Activated CD8-positive, alpha-beta memory T cell treated with anti-CD3 and anti-CD28 coated beads for 36 hours (primary cell): ENCODE measurements around the gene KCNJ10. TPM values are rescaled to one million over a fixed set of nuclear protein-coding genes. Genes with fewer than 3 reads are reported as not detected.

ENCODE experiments used
- total RNA-seq, 2 experiments: library from RNA; stranded (reverse); gene quantifications; one replicate each; pipeline ENCODE4 v1.2.3, GENCODE V29; 2021

The KCNJ10 gene
- total RNA-seq, 2 experiments from 2014 or later: not detected

Other genes with a start within 250 kb of the KCNJ10 start
- 1 to 10 TPM; 2.8 to 3.6 TPM for gene SLAMF8, start 243.3 kb downstream of the KCNJ10 start, total RNA-seq
- not detected for gene VSIG8, start 207.5 kb downstream of the KCNJ10 start, total RNA-seq
- 1 to 10 TPM; 1.2 to 1.4 TPM for gene CFAP45, start 170.0 kb downstream of the KCNJ10 start, total RNA-seq
- gene TAGLN2, start 144.7 kb downstream of the KCNJ10 start, total RNA-seq: 100 to 1,000 TPM; 532 to 538 TPM
- under 1 TPM in 1 of 2 experiments, not detected in 1; 0.06 TPM for gene IGSF9, start 124.5 kb downstream of the KCNJ10 start, total RNA-seq
- not detected for gene SLAMF9, start 115.9 kb downstream of the KCNJ10 start, total RNA-seq
- gene PIGM, start 38.2 kb downstream of the KCNJ10 start, total RNA-seq: 1 to 10 TPM; 6.2 to 6.5 TPM
- not detected for gene KCNJ9, start 11.4 kb upstream of the KCNJ10 start, total RNA-seq
- 10 to 100 TPM; 43.8 to 45.7 TPM for gene IGSF8, start 28.5 kb upstream of the KCNJ10 start, total RNA-seq
- not detected for gene ATP1A2, start 45.6 kb upstream of the KCNJ10 start, total RNA-seq
- not detected for gene ATP1A4, start 81.4 kb upstream of the KCNJ10 start, total RNA-seq
- not detected for gene CASQ1, start 120.4 kb upstream of the KCNJ10 start, total RNA-seq
- gene PEA15, start 135.2 kb upstream of the KCNJ10 start, total RNA-seq: 10 to 100 TPM; 78.4 to 81.3 TPM
- gene DCAF8, start 192.4 kb upstream of the KCNJ10 start, total RNA-seq: 10 to 100 TPM; 96.7 to 99.1 TPM
- gene PEX19, start 215.0 kb upstream of the KCNJ10 start, total RNA-seq: 10 to 100 TPM; 57.0 to 58.1 TPM